GM18868 (cell line): ENCODE results near the gene FAM149A.

ENCODE experiments used
- ATAC-seq: cut with Tn5 transposase; IDR thresholded peaks from one replicate; pipeline ENCODE4 v1.9.1; 2021; ENCODE audit warnings: mild to moderate bottlenecking, moderate library complexity; ENCODE audit not compliant: unreplicated experiment

FAM149A gene

GRCh38 chr4:186104890-186105646 is 564 bp downstream of the FAM149A start:
- ATAC-seq, result peak; percentile 37

- peak; percentile 46 for ATAC-seq
Observed at GRCh38 chr4:186105647-186106321, 1.3 kb downstream of the FAM149A start.

GRCh38 chr4:186107947-186108346 is 3.4 kb downstream of the FAM149A start:
- ATAC-seq, result no peak

GRCh38 chr4:186108391-186108790 is 3.9 kb downstream of the FAM149A start:
- no peak for ATAC-seq

- ATAC-seq, result no peak
Observed at GRCh38 chr4:186109245-186109644, 4.7 kb downstream of the FAM149A start.

- ATAC-seq, result no peak
Observed at GRCh38 chr4:186116697-186117096, 12.2 kb downstream of the FAM149A start.

GRCh38 chr4:186118582-186118981 is 14.1 kb downstream of the FAM149A start:
- ATAC-seq, result no peak

GRCh38 chr4:186121057-186121456 is 16.6 kb downstream of the FAM149A start:
- no peak for ATAC-seq

GRCh38 chr4:186128842-186129241 is 24.3 kb downstream of the FAM149A start:
- no peak for ATAC-seq

- ATAC-seq, result no peak
Observed at GRCh38 chr4:186131935-186132334, 27.4 kb downstream of the FAM149A start.

- ATAC-seq, result peak; percentile 21
Observed at GRCh38 chr4:186132577-186133242, 28.2 kb downstream of the FAM149A start.

- peak; percentile 99 for ATAC-seq
Observed at GRCh38 chr4:186134257-186134656, 29.8 kb downstream of the FAM149A start.

GRCh38 chr4:186134861-186135260 is 30.4 kb downstream of the FAM149A start:
- no peak for ATAC-seq

GRCh38 chr4:186137196-186137794 is 32.8 kb downstream of the FAM149A start:
- peak; percentile 17 for ATAC-seq

GRCh38 chr4:186144198-186144945 is 39.9 kb downstream of the FAM149A start:
- peak; percentile 44 for ATAC-seq

- peak; percentile 42 for ATAC-seq
Observed at GRCh38 chr4:186144946-186145569, 40.6 kb downstream of the FAM149A start.

GRCh38 chr4:186146458-186146857 is 42.0 kb downstream of the FAM149A start:
- no peak for ATAC-seq

- no peak for ATAC-seq
Observed at GRCh38 chr4:186148336-186148975, 44.0 kb downstream of the FAM149A start.

GRCh38 chr4:186149872-186150271 is 45.4 kb downstream of the FAM149A start:
- no peak for ATAC-seq

- no peak for ATAC-seq
Observed at GRCh38 chr4:186150926-186151325, 46.4 kb downstream of the FAM149A start.
